Neural crest cell (in vitro differentiated cells): ENCODE measurements around the gene BCL6. TPM values are rescaled to one million over a fixed set of nuclear protein-coding genes. Genes with fewer than 3 reads are reported as not detected.

ENCODE experiments used
- DNase-seq: peaks from one replicate; pipeline ENCODE4 v3.0.0; 2021; ENCODE audit warnings: low read depth, mixed read lengths, low spot score
- H3K27ac Mint-ChIP-seq: one replicate; pipeline ENCODE4 v1.8.0; 2021; ENCODE audit warnings: mild to moderate bottlenecking, mixed read lengths; ENCODE audit not compliant: unreplicated experiment
- H3K27me3 Mint-ChIP-seq: 2 replicates; pipeline ENCODE4 v1.8.0; 2021; ENCODE audit warnings: low read depth, mild to moderate bottlenecking, mixed read lengths
- H3K36me3 Mint-ChIP-seq: 2 replicates; pipeline ENCODE4 v1.8.0; 2021; ENCODE audit warnings: low read depth, mild to moderate bottlenecking, mixed read lengths
- H3K4me1 Mint-ChIP-seq: 2 replicates; pipeline ENCODE4 v1.8.0; 2021; ENCODE audit warnings: mixed read lengths
- H3K4me3 Mint-ChIP-seq: one replicate; pipeline ENCODE4 v1.8.0; 2021; ENCODE audit warnings: mild to moderate bottlenecking, mixed read lengths
- H3K9me3 Mint-ChIP-seq: 2 replicates; pipeline ENCODE4 v1.8.0; 2021; ENCODE audit warnings: mixed read lengths
- CTCF ChIP-seq: fragments of 200-600 bp; sonication (generic); conservative IDR thresholded peaks from 2 replicates; pipeline ENCODE4 v1.5.0; 2021; ENCODE audit warnings: antibody characterized with exemption, mild to moderate bottlenecking
- total RNA-seq: library from RNA; stranded (reverse); gene quantifications from 2 replicates; pipeline ENCODE4 v1.2.1, GENCODE V29; 2021

BCL6 gene
- total RNA-seq, 1 donor from 2014 or later, result 6.4 TPM

GRCh38 chr3:187743195-187744141, 1.8 kb downstream of the BCL6 start:
- peak; percentile 31 for DNase-seq
- no peaks in the 10 kb centered on the region for H3K9me3 Mint-ChIP-seq
- H3K4me1 Mint-ChIP-seq, result peaks cover 67% of the 10 kb centered on the region
- peaks cover 15% of the 10 kb centered on the region for H3K27me3 Mint-ChIP-seq
- peak overlapping the region; percentile 85 for H3K27ac Mint-ChIP-seq
- H3K4me3 Mint-ChIP-seq, result peak overlapping the region; percentile 96
- TF ChIP-seq CTCF, result no peak
- H3K36me3 Mint-ChIP-seq, result no peaks in the 10 kb centered on the region

DNA sequence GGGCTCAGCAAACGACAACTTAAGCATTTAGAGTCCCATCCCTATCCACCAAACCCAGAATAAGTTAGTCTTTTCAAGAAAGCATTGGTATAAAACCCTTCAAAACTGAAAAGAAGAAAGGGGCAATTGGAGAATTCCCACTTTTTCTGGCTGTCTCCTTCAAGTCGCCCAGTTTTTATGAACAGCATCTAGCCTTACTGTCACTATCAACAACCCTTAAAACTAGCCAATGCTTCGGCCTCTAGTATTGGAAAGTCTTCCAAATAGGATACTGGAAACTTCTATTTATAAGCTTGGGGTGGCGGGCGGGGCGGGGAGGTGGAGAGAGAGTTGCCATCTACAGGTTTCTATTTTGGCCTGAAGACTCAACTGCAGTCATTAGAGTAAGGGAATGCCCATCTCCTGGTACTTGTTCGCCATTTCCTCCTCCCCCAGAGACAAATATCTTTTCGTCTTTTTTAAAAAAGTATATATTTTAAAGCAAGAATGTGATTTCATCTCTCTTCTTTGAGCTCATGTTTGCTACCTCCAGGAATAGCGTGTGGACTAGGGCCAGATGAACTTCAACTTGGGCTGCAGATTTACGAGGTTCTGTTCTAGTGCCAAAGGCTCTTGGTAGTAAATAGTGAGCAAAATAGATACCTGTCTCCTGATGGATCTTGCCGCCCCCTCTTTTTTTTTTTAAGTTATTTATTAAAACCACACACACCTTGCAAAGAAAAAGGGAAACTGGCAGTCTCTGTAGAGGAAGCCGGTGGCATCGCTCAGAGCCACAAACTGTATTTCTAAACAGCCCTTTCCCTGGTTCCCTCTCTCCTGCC, 2.7 kb downstream of the BCL6 start:
- DNase-seq, result no peak
- peaks cover 17% of the 10 kb centered on the region for H3K27me3 Mint-ChIP-seq
- peak overlapping the region; percentile 96 for H3K4me3 Mint-ChIP-seq
- TF ChIP-seq CTCF, result peak; percentile 21
- peaks cover 59% of the 10 kb centered on the region for H3K4me1 Mint-ChIP-seq
- H3K27ac Mint-ChIP-seq, result no peak overlapping the region
- H3K36me3 Mint-ChIP-seq, result no peaks in the 10 kb centered on the region
- no peaks in the 10 kb centered on the region for H3K9me3 Mint-ChIP-seq

DNA sequence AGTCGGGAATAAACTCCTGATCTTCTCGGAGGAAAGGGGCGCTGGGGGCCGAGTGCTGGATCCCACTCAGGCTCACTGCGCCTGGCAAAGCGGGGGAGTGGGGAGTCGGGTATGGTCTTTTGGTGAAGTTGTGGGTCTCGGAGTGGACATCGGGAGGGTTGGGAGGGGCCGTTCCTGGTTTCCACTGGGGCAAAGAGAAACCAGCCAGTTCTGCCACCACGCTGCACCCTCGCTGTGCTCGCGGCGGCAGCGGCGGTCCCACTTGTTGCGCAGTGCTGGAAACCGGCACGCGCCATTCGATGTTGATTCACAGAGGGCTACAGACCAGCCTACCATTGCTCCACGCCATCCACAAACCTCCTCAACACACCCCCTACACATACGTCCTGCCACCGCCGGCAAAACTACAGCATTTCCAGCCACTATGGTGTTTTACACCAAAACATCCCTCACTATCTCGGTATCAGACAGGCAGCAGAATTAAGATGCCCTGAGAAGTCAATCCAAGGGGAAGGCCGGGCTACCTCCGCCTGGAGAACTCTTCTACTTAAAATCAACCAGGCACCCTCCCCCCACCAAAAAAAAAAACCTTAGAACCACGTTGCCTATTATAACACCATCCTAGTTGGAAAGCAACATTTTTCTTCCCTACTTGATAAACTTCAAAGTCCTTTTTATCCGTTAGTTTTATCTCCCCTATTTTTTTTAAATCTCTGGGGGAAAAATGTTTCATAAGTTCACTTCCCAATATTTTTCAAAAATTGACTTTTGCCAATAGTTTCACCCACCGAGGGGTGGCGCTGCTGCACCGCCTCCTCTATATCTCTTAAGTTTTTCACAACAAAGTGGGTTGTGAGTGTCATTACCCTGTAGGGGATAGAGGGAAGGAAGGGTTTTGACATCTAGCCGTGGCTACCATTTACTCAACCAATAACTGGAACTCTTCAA, 3.6 kb downstream of the BCL6 start:
- Mint-ChIP-seq H3K4me1 (peaks cover 59% of the 10 kb centered on the region), H3K4me3 (peak overlapping the region; percentile 96), H3K36me3 (no peaks in the 10 kb centered on the region), H3K27me3 (peaks cover 25% of the 10 kb centered on the region), H3K9me3 (no peaks in the 10 kb centered on the region), H3K27ac (no peak overlapping the region)
- TF ChIP-seq CTCF, result peak; percentile 97
- DNase-seq, result peak; percentile 63

DNA sequence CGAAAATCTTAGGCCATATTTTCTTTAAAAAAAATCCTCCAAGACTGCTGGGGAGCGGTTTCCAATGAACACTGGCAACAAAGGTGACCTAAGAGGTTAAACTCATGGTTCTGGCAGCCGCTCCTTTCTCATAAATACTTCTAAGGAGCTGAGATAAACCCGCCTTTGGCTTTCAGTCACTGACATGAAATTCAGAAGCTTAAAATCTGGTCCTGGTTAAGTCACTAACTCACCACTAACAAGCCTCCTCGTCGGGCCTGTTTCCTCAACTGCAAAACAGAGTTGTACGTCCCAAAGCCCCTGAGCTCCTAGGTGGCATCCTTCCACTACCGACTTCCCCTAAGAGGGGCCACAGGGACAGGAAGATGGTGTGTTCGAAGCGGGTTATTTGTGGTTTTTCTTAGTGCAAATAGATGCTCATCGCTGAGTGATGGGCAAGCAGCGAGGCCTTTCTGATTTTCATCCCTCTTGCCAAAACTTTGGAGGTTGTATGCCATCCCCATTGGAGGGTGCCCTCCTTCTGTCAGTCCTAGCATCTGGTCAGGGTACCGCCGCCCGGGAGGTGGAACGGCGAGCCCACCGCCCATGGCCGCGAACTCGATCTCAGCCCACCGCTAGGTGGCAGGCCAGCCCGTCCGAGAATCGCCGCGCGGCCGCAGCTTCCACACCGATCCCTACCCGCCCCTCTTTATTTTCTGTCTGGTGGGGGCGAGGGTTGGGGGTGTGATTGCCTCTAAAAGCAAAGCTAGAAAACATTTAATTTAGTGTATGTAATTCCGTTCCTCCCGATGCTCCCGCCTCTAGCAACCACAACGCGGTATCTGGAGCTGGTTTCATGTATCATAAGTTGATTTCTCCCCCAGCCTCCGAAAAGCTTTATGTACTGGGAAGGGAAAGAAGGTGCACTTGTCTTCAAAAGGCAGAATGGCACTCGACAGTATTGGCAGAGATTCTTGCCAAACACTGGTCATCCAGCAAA, 4.6 kb downstream of the BCL6 start:
- peaks cover 34% of the 10 kb centered on the region for H3K27me3 Mint-ChIP-seq
- DNase-seq, result peak; percentile 75
- no peaks in the 10 kb centered on the region for H3K9me3 Mint-ChIP-seq
- H3K36me3 Mint-ChIP-seq, result no peaks in the 10 kb centered on the region
- H3K27ac Mint-ChIP-seq, result no peak overlapping the region
- peak; percentile 98 for TF ChIP-seq CTCF
- H3K4me1 Mint-ChIP-seq, result peaks cover 50% of the 10 kb centered on the region
- H3K4me3 Mint-ChIP-seq, result peak overlapping the region; percentile 96
